ENCODE data around the gene BCL2L1.

GRCh38 chr20:31708736-31709534 lies 13.7 kb downstream of the BCL2L1 start:
- TF ChIP-seq POLR2A (IDR thresholded peaks at IDR 0.05; ENCODE audit: borderline replicate concordance, extremely low read depth, insufficient read depth, insufficient read length), result no peak
- no peak for TF ChIP-seq TCF7L2 (IDR thresholded peaks at IDR 0.05; ENCODE audit: borderline replicate concordance, extremely low read depth, insufficient read depth, insufficient read length)
- no peak for TF ChIP-seq EZH2phosphoT487 (IDR thresholded peaks at IDR 0.05; ENCODE audit: borderline replicate concordance)
- TF ChIP-seq POLR2AphosphoS5 (IDR thresholded peaks at IDR 0.05; ENCODE audit: low read depth, low read length), result no peak

Measured in HCT116 (cell line).